MM.1S (cell line): ENCODE measurements around the gene RSPH4A.

Experiments
- EZH2 ChIP-seq: fragments of 300-600 bp; sonication (generic); optimal IDR thresholded peaks from 2 replicates; pipeline ENCODE3; 2017; ENCODE audit warnings: low read depth, mild to moderate bottlenecking, antibody characterized with exemption, low read length, mixed read lengths
- EZH2phosphoT487 ChIP-seq: fragments of 300-600 bp; sonication (generic); IDR thresholded peaks from 2 replicates; pipeline ENCODE4 v1.6.1; 2018; ENCODE audit warnings: antibody characterized with exemption, low read length
- TF ChIP-seq, protein P1 (sequence below): fragments of 300-600 bp; sonication (generic); IDR thresholded peaks from 2 replicates; pipeline ENCODE4 v1.5.1; 2016; ENCODE audit warnings: antibody characterized with exemption, low read length, mixed read lengths

DNA sequence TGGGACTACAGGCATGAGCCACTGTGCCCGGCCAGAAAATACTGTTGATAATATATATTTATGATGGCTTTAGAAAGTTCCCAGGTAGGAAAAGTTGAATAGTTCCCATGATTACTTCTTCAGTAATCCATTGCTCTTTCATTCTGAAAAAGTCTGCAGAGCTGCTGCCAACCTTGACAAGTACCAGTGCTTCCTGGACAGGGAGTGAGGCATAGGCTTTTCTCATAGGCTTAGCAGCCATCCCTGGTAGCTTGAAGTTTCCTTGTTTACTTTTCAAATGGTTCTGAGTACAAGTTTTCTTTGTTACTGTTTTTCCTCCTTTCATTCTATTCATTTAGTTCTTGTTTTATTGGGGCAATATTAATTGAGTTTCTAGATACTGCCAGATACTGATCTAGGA is 37.1 kb upstream of the RSPH4A start:
- TF ChIP-seq, protein P1, sequence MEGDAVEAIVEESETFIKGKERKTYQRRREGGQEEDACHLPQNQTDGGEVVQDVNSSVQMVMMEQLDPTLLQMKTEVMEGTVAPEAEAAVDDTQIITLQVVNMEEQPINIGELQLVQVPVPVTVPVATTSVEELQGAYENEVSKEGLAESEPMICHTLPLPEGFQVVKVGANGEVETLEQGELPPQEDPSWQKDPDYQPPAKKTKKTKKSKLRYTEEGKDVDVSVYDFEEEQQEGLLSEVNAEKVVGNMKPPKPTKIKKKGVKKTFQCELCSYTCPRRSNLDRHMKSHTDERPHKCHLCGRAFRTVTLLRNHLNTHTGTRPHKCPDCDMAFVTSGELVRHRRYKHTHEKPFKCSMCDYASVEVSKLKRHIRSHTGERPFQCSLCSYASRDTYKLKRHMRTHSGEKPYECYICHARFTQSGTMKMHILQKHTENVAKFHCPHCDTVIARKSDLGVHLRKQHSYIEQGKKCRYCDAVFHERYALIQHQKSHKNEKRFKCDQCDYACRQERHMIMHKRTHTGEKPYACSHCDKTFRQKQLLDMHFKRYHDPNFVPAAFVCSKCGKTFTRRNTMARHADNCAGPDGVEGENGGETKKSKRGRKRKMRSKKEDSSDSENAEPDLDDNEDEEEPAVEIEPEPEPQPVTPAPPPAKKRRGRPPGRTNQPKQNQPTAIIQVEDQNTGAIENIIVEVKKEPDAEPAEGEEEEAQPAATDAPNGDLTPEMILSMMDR: no peak
- TF ChIP-seq EZH2 (no peak), EZH2phosphoT487 (no peak)
